A549 (cell line): ENCODE results near the gene GPR62. TPM values are rescaled to one million over a fixed set of nuclear protein-coding genes. Genes with fewer than 3 reads are reported as not detected.

Experiments
- ATAC-seq, 2 experiments: fragments of 200-7000 bp in 1 of 2; fragments of >200 bp in 1 of 2; cut with Nextera tagmentation in 1 of 2; cut with Tn5 transposase in 1 of 2; 3 replicates each; pipeline versions ENCODE4 v1.8.0 to v1.9.1; 2018 to 2020; ENCODE audit warnings: mild to moderate bottlenecking in 1 of 2, moderate library complexity in 1 of 2
- CTCF ChIA-PET: fragments of 300-600 bp; sonication (Branson Sonifier 250); formaldehyde crosslinking; extraction: SDS; loops from one replicate; lab custom pipeline; 2021; ENCODE audit warnings: antibody characterized with exemption, inconsistent platforms; lab: Yijun Ruan, JAX
- POLR2A ChIA-PET: fragments of 350-600 bp; formaldehyde crosslinking; extraction: SDS; loops from one replicate; lab custom pipeline; 2021; ENCODE audit warnings: antibody characterized with exemption, inconsistent platforms; lab: Yijun Ruan, JAX
- DNase-seq, 2 experiments: peaks; one replicate each; pipeline versions ENCODE4 v3.0.0 to v3.0.0-alpha.2; 2011 to 2016; ENCODE audit warnings: low read depth in 1 of 2, low spot score in 1 of 2
- FAIRE-seq: peaks from 2 replicates; lab custom pipeline; 2011; peaks lifted over from hg19 to GRCh38; lab: Jason Lieb, UNC
- H3K27ac ChIP-seq, 2 experiments: fragments of >200 bp; sonication (Bioruptor Twin); formaldehyde crosslinking; 3 replicates each; pipeline ENCODE4 v1.5.1; 2016 to 2017
- H3K4me1 ChIP-seq: fragments of >200 bp; sonication (Bioruptor Twin); formaldehyde crosslinking; 3 replicates; pipeline ENCODE4 v1.6.1; 2016
- H3K4me2 ChIP-seq: fragments of >200 bp; sonication (Bioruptor Twin); formaldehyde crosslinking; 3 replicates; pipeline ENCODE4 v1.6.1; 2016
- H3K4me3 ChIP-seq: fragments of >200 bp; sonication (Bioruptor Twin); formaldehyde crosslinking; 3 replicates; pipeline ENCODE4 v1.5.1; 2016
- H3K9me3 ChIP-seq: fragments of >200 bp; sonication (Bioruptor Twin); formaldehyde crosslinking; 3 replicates; pipeline ENCODE4 v1.6.1; 2016
- ATOH8 ChIP-seq: fragments of 250-450 bp; sonication (Bioruptor Pico); IDR thresholded peaks from 2 replicates; pipeline ENCODE4 v1.5.0; 2020; ENCODE audit warnings: low read depth, mild to moderate bottlenecking, moderate library complexity
- BHLHE40 ChIP-seq: IDR thresholded peaks from 2 replicates; pipeline ENCODE4 v1.6.1; 2012; ENCODE audit warnings: low read depth, low read length, inconsistent platforms
- CBX2 ChIP-seq: fragments of 200-600 bp; sonication (generic); IDR thresholded peaks from 2 replicates; pipeline ENCODE4 v1.6.1; 2016; ENCODE audit warnings: low read depth, mild to moderate bottlenecking, borderline replicate concordance
- CHD4 ChIP-seq: fragments of 200-600 bp; sonication (generic); IDR thresholded peaks from 2 replicates; pipeline ENCODE4 v1.6.1; 2016; ENCODE audit warnings: antibody characterized with exemption, mild to moderate bottlenecking, borderline replicate concordance
- FOSB ChIP-seq: fragments of 250-450 bp; sonication (Bioruptor Pico); IDR thresholded peaks from 2 replicates; pipeline ENCODE4 v1.5.0; 2020; ENCODE audit warnings: mild to moderate bottlenecking, moderate library complexity
- GATA3 ChIP-seq: IDR thresholded peaks from 2 replicates; pipeline ENCODE4 v1.6.1; 2012; ENCODE audit warnings: borderline replicate concordance
- JUNB ChIP-seq: fragments of >200 bp; sonication (Bioruptor Twin); formaldehyde crosslinking; IDR thresholded peaks from 2 replicates; pipeline ENCODE4 v1.6.1; 2016
- KDM5A ChIP-seq: fragments of 200-600 bp; sonication (generic); IDR thresholded peaks from 2 replicates; pipeline ENCODE4 v1.6.1; 2016; ENCODE audit warnings: antibody characterized with exemption, mild to moderate bottlenecking
- MAZ ChIP-seq: fragments of 150-350 bp; IDR thresholded peaks from 2 replicates; pipeline ENCODE4 v1.6.1; 2014; ENCODE audit warnings: antibody characterized with exemption, low read depth, low read length, borderline replicate concordance
- MYC ChIP-seq: IDR thresholded peaks from 2 replicates; pipeline ENCODE4 v1.6.1; 2012; ENCODE audit warnings: mild to moderate bottlenecking, inconsistent platforms, low read length, improper control_type of control experiment, borderline replicate concordance
- NPAS2 ChIP-seq: fragments of 250-450 bp; sonication (Bioruptor Pico); IDR thresholded peaks from 2 replicates; pipeline ENCODE4 v1.8.0; 2022; ENCODE audit warnings: mild to moderate bottlenecking, moderate library complexity, borderline replicate concordance
- PBX3 ChIP-seq: IDR thresholded peaks from 2 replicates; pipeline ENCODE4 v1.6.1; 2012
- POLR2A ChIP-seq: IDR thresholded peaks from 2 replicates; pipeline ENCODE4 v1.6.1; 2012; ENCODE audit warnings: mild to moderate bottlenecking, low read length
- POLR2AphosphoS2 ChIP-seq: conservative IDR thresholded peaks from 2 replicates; pipeline ENCODE4 v1.6.1; 2012; ENCODE audit warnings: low read length, improper control_type of control experiment, inconsistent platforms
- RCOR1 ChIP-seq: fragments of 150-350 bp; IDR thresholded peaks from 2 replicates; pipeline ENCODE4 v1.6.1; 2014; ENCODE audit warnings: antibody characterized with exemption, low read length, low read depth
- RFX5 ChIP-seq: fragments of 450-650 bp; IDR thresholded peaks from 2 replicates; pipeline ENCODE4 v1.7.1; 2014; ENCODE audit warnings: antibody characterized with exemption, mild to moderate bottlenecking, moderate library complexity
- SMC3 ChIP-seq: fragments of >200 bp; sonication (Bioruptor Twin); formaldehyde crosslinking; IDR thresholded peaks from 3 replicates; pipeline ENCODE4 v1.6.1; 2018; ENCODE audit warnings: inconsistent platforms
- WGBS: methylation state at CpG from one replicate; pipeline ENCODE4 v1.1.6; 2017; ENCODE audit errors: missing lambda C conversion rate; 5-methylcytosine and 5-hydroxymethylcytosine counted together
- polyA plus RNA-seq, 4 experiments: library from polyadenylated mRNA; depleted of rRNA in 3 of 4; stranded (reverse); fragments of >200 nt; fragmentation: RNase III in 1 of 4; extraction: RNeasy Plus Mini Kit Qiagen cat#74134 plus additional on column Dnase treatment in 1 of 4; gene quantifications; 2 replicates in 3 of 4; 3 replicates in 1 of 4; pipeline ENCODE4 v1.2.3, GENCODE V29; 2011 to 2017

Gene GPR62
- polyA plus RNA-seq, 2 of the 4 experiments (the other 2 are of a cell fraction), result 0.05 TPM; not detected in 1

- TF ChIP-seq ATOH8 (CRISPR knock-in tag) (no peak), PBX3 (no peak), NPAS2 (CRISPR knock-in tag) (no peak), KDM5A (no peak), RCOR1 (no peak), GATA3 (no peak), SMC3 (no peak), CHD4 (no peak)
- Histone ChIP-seq H3K4me2 (no peak overlapping the region), H3K4me1 (no peaks in the 10 kb centered on the region; the same call in 1 of the 3 replicates), H3K9me3 (no peaks in the 10 kb centered on the region), H3K4me3 (no peak overlapping the region), H3K27ac (no peak overlapping the region)
- FAIRE-seq, result no peak
- ChIA-PET POLR2A (no interaction called here), CTCF (interaction anchor here (1.4 to 2.9 kb wide), 2 partner anchors 13 to 18 kb away, joined by 9 to 13 read pairs; partner anchors contain the start of genes ABHD14B and PARP3)
- 92% methylated on average over 67 of the region's 97 CpGs for WGBS
- DNase-seq, result no peak
- ATAC-seq, result peak in 1 of 2 experiments; percentile 48; a peak in 3 of 6 replicates
These were observed 951 bp downstream of the GPR62 start for GRCh38 chr3:51955893-51956770.

GRCh38 chr3:51957520-51958205, 2.5 kb downstream of the GPR62 start:
- Histone ChIP-seq H3K4me2 (no peak overlapping the region), H3K9me3 (no peaks in the 10 kb centered on the region), H3K4me3 (no peak overlapping the region)
- CTCF ChIA-PET, result interaction anchor here (1.2 to 2.9 kb wide), 3 partner anchors 9 to 16 kb away, joined by 3 to 13 read pairs (median 9); partner anchors contain the start of genes ABHD14B, PARP3 and PCBP4
- DNase-seq, result no peak
- no peak for TF ChIP-seq JUNB
- no peak for TF ChIP-seq GATA3
- TF ChIP-seq CBX2, result no peak
- no peak for TF ChIP-seq MAZ
- no peak for TF ChIP-seq NPAS2 (CRISPR knock-in tag)
- no peak for TF ChIP-seq POLR2AphosphoS2
- TF ChIP-seq MYC, result no peak
- no peak for TF ChIP-seq FOSB
- no peak for TF ChIP-seq RFX5
- no peak for TF ChIP-seq BHLHE40
- no peak for TF ChIP-seq POLR2A
- no peak for TF ChIP-seq ATOH8 (CRISPR knock-in tag)
- TF ChIP-seq, all 56 proteins: peak for 0
- H3K4me1 ChIP-seq, result no peaks in the 10 kb centered on the region; the same call in 1 of the 3 replicates
- ATAC-seq (no peak), FAIRE-seq (no peak)
- 81% methylated on average over 9 of the region's 15 CpGs for WGBS
- H3K27ac ChIP-seq, result no peak overlapping the region
- POLR2A ChIA-PET, result no interaction called here
